Keratinocyte (primary cell): Measurements from ENCODE around the gene ECI1. TPM values are rescaled to one million over a fixed set of nuclear protein-coding genes. Genes with fewer than 3 reads are reported as not detected.

Experiments used
- DNase-seq: peaks from one replicate; pipeline ENCODE4 v3.0.0-alpha.2; 2011; ENCODE audit warnings: low read depth, missing footprints, low spot score
- FAIRE-seq: peaks from 2 replicates; lab custom pipeline; 2011; peaks lifted over from hg19 to GRCh38; lab: Jason Lieb, UNC
- H2AFZ ChIP-seq: 2 replicates; pipeline ENCODE4 v1.6.0; 2012; ENCODE audit warnings: low read length, control low read depth, inconsistent platforms; ENCODE audit not compliant: control insufficient read depth
- H3K27ac ChIP-seq: 2 replicates; pipeline ENCODE4 v1.5.1; 2011; ENCODE audit warnings: low read length; ENCODE audit not compliant: control insufficient read depth, insufficient read depth
- H3K27me3 ChIP-seq: 3 replicates; pipeline ENCODE4 v1.6.0; 2011; ENCODE audit warnings: low read length; ENCODE audit not compliant: control insufficient read depth, insufficient read depth; ENCODE audit errors: extremely low read depth
- H3K36me3 ChIP-seq, 2 experiments: 2 replicates in 1 of 2; 3 replicates in 1 of 2; pipeline ENCODE4 v1.5.1; 2011; ENCODE audit warnings: low read length in 2 of 2, mild to moderate bottlenecking in 1 of 2; ENCODE audit not compliant: control insufficient read depth in 2 of 2, insufficient read depth in 2 of 2; ENCODE audit errors: extremely low read depth in 1 of 2
- H3K4me1 ChIP-seq: 3 replicates; pipeline ENCODE4 v1.5.1; 2011; ENCODE audit warnings: low read length; ENCODE audit not compliant: control insufficient read depth, insufficient read depth; ENCODE audit errors: extremely low read depth
- H3K4me2 ChIP-seq: 3 replicates; pipeline ENCODE4 v1.6.0; 2011; ENCODE audit warnings: low read depth, low read length; ENCODE audit not compliant: control insufficient read depth, insufficient read depth; ENCODE audit errors: extremely low read depth
- H3K4me3 ChIP-seq, 3 experiments: fragments of 200-600 bp in 1 of 3; sonication (generic) in 1 of 3; 2 replicates in 2 of 3; 3 replicates in 1 of 3; pipeline ENCODE4 v1.5.1; 2011 to 2016; ENCODE audit warnings: low read length in 3 of 3, mild to moderate bottlenecking in 3 of 3, control low read depth in 2 of 3, inconsistent platforms in 1 of 3, low read depth in 1 of 3, mixed read lengths in 1 of 3, mixed run types in 1 of 3, moderate library complexity in 1 of 3; ENCODE audit not compliant: control insufficient read depth in 2 of 3, insufficient read depth in 2 of 3; ENCODE audit errors: extremely low read depth in 1 of 3
- H3K79me2 ChIP-seq: 2 replicates; pipeline ENCODE4 v1.6.0; 2012; ENCODE audit warnings: low read length; ENCODE audit not compliant: control insufficient read depth, insufficient read depth
- H3K9ac ChIP-seq: 3 replicates; pipeline ENCODE4 v1.6.0; 2011; ENCODE audit warnings: low read length; ENCODE audit not compliant: control insufficient read depth, insufficient read depth; ENCODE audit errors: extremely low read depth
- H3K9me1 ChIP-seq: 3 replicates; pipeline ENCODE4 v1.6.0; 2011; ENCODE audit warnings: low read length; ENCODE audit not compliant: control insufficient read depth, insufficient read depth; ENCODE audit errors: extremely low read depth
- H3K9me3 ChIP-seq: 2 replicates; pipeline ENCODE4 v1.5.1; 2012; ENCODE audit warnings: low read depth, low read length; ENCODE audit not compliant: control insufficient read depth
- H4K20me1 ChIP-seq: 3 replicates; pipeline ENCODE4 v1.6.0; 2011; ENCODE audit warnings: low read length; ENCODE audit not compliant: control insufficient read depth, insufficient read depth; ENCODE audit errors: extremely low read depth
- EZH2 ChIP-seq: IDR thresholded peaks from one replicate; pipeline ENCODE4 v1.6.1; 2012; ENCODE audit warnings: inconsistent platforms, mild to moderate bottlenecking, low read length, moderate library complexity
- dilution Hi-C: fragments of 300-500 bp; cut with MboI; formaldehyde crosslinking; loops from one replicate; pipeline ENCODE4 v1.7.0; 2020; ENCODE audit warnings: low sequenced_read_pairs; ENCODE audit not compliant: extremely low pct_ligation_motif_present
- polyA plus RNA-seq, 5 experiments: library from polyadenylated mRNA; depleted of rRNA in 3 of 5; stranded (reverse) in 3 of 5; stranded (forward) in 1 of 5; unstranded in 1 of 5; fragments of >200 nt; gene quantifications; 1 replicate in 1 of 5; 2 replicates in 3 of 5; 3 replicates in 1 of 5; pipeline versions ENCODE4 v1.2.1 to v1.2.3, GENCODE V29; 2011 to 2012; ENCODE audit warnings: missing spikeins in 2 of 5, low read depth in 1 of 5, low replicate concordance in 1 of 5
- TF ChIP-seq, protein P1 (sequence below), 3 experiments: IDR thresholded peaks in 1 of 3; conservative IDR thresholded peaks in 1 of 3; optimal IDR thresholded peaks in 1 of 3; 2 replicates in 2 of 3; 3 replicates in 1 of 3; pipeline versions ENCODE3 to v1.5.1; 2011; ENCODE audit warnings: low read length in 3 of 3, mild to moderate bottlenecking in 3 of 3, moderate library complexity in 2 of 3, control low read depth in 1 of 3, inconsistent platforms in 1 of 3; ENCODE audit not compliant: insufficient read depth in 2 of 3; ENCODE audit errors: extremely low read depth in 1 of 3

The ECI1 gene
- polyA plus RNA-seq, 1 donor (not counting 4 experiments of a cell fraction or from before 2014, with no cell fraction given) = 19.7 TPM

DNA sequence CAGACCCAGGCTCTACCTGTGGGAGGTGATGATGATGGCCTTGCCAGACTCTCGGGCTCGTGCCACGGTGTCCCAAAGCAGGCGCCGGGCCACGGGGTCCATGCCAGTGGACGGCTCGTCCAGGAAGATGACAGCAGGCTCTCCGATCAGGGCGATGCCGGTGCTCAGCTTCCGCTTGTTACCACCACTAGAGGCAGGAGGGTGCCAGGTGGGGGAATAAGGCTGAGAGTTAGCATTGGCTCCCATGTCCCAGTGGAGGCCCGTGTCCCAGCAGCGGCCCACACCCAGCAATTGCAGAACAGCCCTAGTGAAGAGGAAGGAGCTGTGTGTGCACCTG, 26.9 kb upstream of the ECI1 start:
- Histone ChIP-seq H3K27ac (no peak overlapping the region), H3K4me1 (no peaks in the 10 kb centered on the region), H3K4me2 (no peak overlapping the region), H3K36me3 (no peaks in the 10 kb centered on the region), H2AFZ (no peak overlapping the region), H4K20me1 (no peaks in the 10 kb centered on the region), H3K4me3 (no peak overlapping the region), H3K9me3 (no peaks in the 10 kb centered on the region), H3K79me2 (no peaks in the 10 kb centered on the region), H3K9me1 (no peaks in the 10 kb centered on the region), H3K9ac (no peak overlapping the region), H3K27me3 (no peaks in the 10 kb centered on the region)
- TF ChIP-seq EZH2 = no peak
- TF ChIP-seq, protein P1, sequence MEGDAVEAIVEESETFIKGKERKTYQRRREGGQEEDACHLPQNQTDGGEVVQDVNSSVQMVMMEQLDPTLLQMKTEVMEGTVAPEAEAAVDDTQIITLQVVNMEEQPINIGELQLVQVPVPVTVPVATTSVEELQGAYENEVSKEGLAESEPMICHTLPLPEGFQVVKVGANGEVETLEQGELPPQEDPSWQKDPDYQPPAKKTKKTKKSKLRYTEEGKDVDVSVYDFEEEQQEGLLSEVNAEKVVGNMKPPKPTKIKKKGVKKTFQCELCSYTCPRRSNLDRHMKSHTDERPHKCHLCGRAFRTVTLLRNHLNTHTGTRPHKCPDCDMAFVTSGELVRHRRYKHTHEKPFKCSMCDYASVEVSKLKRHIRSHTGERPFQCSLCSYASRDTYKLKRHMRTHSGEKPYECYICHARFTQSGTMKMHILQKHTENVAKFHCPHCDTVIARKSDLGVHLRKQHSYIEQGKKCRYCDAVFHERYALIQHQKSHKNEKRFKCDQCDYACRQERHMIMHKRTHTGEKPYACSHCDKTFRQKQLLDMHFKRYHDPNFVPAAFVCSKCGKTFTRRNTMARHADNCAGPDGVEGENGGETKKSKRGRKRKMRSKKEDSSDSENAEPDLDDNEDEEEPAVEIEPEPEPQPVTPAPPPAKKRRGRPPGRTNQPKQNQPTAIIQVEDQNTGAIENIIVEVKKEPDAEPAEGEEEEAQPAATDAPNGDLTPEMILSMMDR (optimal IDR thresholded peaks at IDR 0.05 in 1 of 3, IDR thresholded peaks at IDR 0.05 in 1 of 3, conservative IDR thresholded peaks at IDR 0.05 in 1 of 3; ENCODE audit: extremely low read depth in 1 of 3, insufficient read depth in 2 of 3, low read length in 3 of 3) = peak in 2 of 3 experiments; percentile 17 to 26
- dilution Hi-C loops = no loop called here
- DNase-seq (no peak), FAIRE-seq (no peak)

DNA sequence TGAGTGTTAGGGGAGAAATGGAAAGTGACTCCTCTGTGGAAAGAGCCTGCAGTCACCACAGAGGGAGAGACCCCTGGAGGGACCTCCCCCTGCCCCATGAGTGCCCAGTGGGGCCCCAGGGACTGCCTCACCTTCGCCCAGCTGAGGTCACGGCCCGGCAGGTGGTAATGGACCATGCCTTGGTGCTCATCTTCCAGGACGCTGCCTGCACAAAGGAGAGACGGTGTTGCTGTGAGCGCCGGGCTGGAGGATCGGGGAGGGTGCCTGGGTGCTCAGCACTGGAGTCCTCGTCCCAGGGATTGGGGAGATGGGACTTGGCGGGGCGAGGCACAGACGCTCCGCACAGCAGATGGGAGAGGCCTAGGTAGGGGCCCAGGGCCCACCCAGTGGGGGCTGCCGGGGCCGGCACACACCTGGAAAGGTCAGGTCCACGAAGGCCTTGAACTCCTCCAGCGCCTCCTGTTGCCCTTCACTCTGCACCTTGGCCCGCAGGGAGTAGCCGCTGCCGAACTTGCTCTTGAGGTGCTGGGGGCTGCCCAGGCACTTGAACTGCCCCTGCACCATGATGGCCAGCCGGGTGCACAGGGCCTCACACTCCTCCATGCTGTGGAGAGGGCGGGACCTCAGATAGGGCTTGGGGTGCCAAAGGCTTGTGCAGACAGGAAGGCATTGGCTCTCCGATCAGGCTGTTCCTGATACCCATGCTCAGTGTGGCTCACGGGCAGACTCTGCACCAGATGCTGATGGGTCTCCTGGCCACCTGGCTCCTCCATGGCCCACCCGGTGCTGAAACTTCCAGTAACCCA, 26.3 kb upstream of the ECI1 start:
- no peak for TF ChIP-seq EZH2
- TF ChIP-seq, protein P1 (optimal IDR thresholded peaks at IDR 0.05 in 1 of 3, IDR thresholded peaks at IDR 0.05 in 1 of 3, conservative IDR thresholded peaks at IDR 0.05 in 1 of 3; ENCODE audit: extremely low read depth in 1 of 3, insufficient read depth in 2 of 3, low read length in 3 of 3) = no peak
- Histone ChIP-seq H3K4me1 (no peaks in the 10 kb centered on the region), H3K9me3 (no peaks in the 10 kb centered on the region), H3K79me2 (no peaks in the 10 kb centered on the region), H4K20me1 (no peaks in the 10 kb centered on the region), H3K9ac (no peak overlapping the region), H3K4me2 (no peak overlapping the region), H2AFZ (no peak overlapping the region), H3K27me3 (no peaks in the 10 kb centered on the region), H3K4me3 (no peak overlapping the region), H3K36me3 (no peaks in the 10 kb centered on the region), H3K27ac (no peak overlapping the region), H3K9me1 (no peaks in the 10 kb centered on the region)
- FAIRE-seq (no peak), DNase-seq (no peak)
- dilution Hi-C loops = no loop called here
